ENCODE data around the gene ECHDC3. TPM values are rescaled to one million over a fixed set of nuclear protein-coding genes. Genes with fewer than 3 reads are reported as not detected.
"Not testable (repeated sequence)": the region's sequence is repeated elsewhere in the genome, so short reads cannot be mapped to it uniquely, and the experiment has no call there.

The ECHDC3 gene
- total RNA-seq, 1 experiment from 2014 or later = 30.1 TPM

DNA sequence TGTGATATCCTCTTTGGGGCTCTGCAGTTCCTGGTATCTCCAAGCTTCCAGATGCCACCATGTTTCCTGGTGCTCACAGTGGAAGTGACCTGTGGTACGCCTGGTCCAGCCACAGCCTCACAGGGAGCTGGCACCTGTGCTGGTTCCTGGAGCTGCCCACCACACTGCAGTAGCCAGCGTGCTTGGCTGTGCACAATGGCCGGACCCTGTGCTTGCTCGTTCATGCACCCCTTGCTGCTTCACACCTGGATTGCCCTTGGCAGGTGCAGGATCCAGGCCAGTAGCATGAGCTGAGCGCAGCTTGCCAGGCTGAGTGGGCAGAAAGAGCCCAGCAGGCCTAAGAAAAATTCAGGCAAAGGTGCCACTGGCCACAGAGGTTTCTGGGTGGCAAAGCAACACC lies 11.4 kb upstream of the ECHDC3 start:
- ChIA-PET CTCF (no interaction called here), POLR2A (no interaction called here)
- Histone ChIP-seq H3K36me3 (ENCODE audit: control insufficient read depth, insufficient read depth, low read length) (no peaks in the 10 kb centered on the region), H3K27me3 (replicated peaks; ENCODE audit: control insufficient read depth, insufficient read depth, low read length) (no peaks in the 10 kb centered on the region), H3K4me1 (no peaks in the 10 kb centered on the region), H3K9me3 (peaks cover 14% of the 10 kb centered on the region), H3K4me3 (ENCODE audit: low read depth, low read length) (no peak overlapping the region)
- Mint-ChIP-seq H3K9me3 (ENCODE audit: unreplicated experiment) (peaks cover 18% of the 10 kb centered on the region), H3K27ac (ENCODE audit: unreplicated experiment) (no peak overlapping the region), H3K27me3 (ENCODE audit: insufficient read depth, unreplicated experiment) (no peaks in the 10 kb centered on the region), H3K4me1 (ENCODE audit: low read depth, unreplicated experiment) (no peaks in the 10 kb centered on the region), H3K36me3 (ENCODE audit: insufficient read depth, unreplicated experiment) (no peaks in the 10 kb centered on the region), H3K4me3 (ENCODE audit: unreplicated experiment) (no peak overlapping the region)
- intact Hi-C loops (cut with micrococcal nuclease; ENCODE audit: unreplicated experiment) = no loop called here
- peak in 1 of 2 experiments; percentile 22 for DNase-seq
- no peak for TF ChIP-seq CTCF (IDR thresholded peaks at IDR 0.05; ENCODE audit: insufficient read depth in 1 of 2, low read depth in 1 of 2, low read length in 1 of 2, severe bottlenecking in 1 of 2, unreplicated experiment in 1 of 2)
- no TSS peak for BruUV-seq (replicated peaks)

GRCh38 chr10:11736767-11737166 lies 5.4 kb upstream of the ECHDC3 start:
- intact Hi-C loops (cut with micrococcal nuclease; ENCODE audit: unreplicated experiment); H3K9me3 Mint-ChIP-seq (ENCODE audit: unreplicated experiment); DNase-seq; H3K27ac Mint-ChIP-seq (ENCODE audit: unreplicated experiment); H3K4me3 Mint-ChIP-seq (ENCODE audit: unreplicated experiment); H3K9me3 ChIP-seq; H3K36me3 ChIP-seq (ENCODE audit: control insufficient read depth, insufficient read depth, low read length); H3K27me3 ChIP-seq (replicated peaks; ENCODE audit: control insufficient read depth, insufficient read depth, low read length); CTCF ChIA-PET; H3K4me1 ChIP-seq; POLR2A ChIA-PET; H3K4me3 ChIP-seq (ENCODE audit: low read depth, low read length); H3K27me3 Mint-ChIP-seq (ENCODE audit: insufficient read depth, unreplicated experiment); H3K36me3 Mint-ChIP-seq (ENCODE audit: insufficient read depth, unreplicated experiment); BruUV-seq (replicated peaks): not testable (repeated sequence)
- H3K4me1 Mint-ChIP-seq (ENCODE audit: low read depth, unreplicated experiment) = peaks cover 14% of the 10 kb centered on the region

DNA sequence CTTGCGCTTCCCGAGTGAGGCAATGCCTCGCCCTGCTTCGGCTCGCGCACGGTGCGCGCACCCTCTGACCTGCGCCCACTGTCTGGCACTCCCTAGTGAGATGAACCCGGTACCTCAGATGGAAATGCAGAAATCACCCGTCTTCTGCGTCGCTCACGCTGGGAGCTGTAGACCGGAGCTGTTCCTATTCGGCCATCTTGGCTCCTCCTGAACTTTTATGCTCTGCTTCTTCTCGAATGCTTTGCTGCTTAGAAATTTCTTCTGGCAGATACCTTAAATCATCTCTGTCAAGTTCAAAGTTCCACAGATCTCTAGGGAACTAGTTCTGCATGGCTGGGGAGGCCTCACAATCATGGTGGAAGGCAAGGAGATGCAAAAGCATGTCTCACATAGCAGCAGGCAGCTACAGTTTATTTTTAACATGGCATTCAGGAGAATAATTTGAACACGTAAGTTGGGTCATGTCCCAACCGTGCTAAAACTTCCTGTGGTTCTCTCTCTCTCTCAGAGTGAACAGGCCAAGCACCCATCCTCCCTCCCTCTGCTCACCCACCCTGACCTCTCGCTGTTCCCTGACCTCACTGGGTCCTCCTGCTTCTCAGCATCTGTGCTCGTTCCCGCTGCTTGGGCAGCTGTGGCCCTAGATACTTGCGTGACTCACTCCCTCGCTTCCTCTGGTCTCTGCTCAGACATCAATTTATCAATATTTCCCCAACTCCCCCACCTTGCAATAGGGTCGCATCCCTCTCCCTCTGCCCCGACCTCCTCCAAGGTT lies 4.7 kb upstream of the ECHDC3 start:
- H3K4me1 ChIP-seq; H3K36me3 ChIP-seq (ENCODE audit: control insufficient read depth, insufficient read depth, low read length); H3K36me3 Mint-ChIP-seq (ENCODE audit: insufficient read depth, unreplicated experiment); H3K9me3 Mint-ChIP-seq (ENCODE audit: unreplicated experiment); H3K9me3 ChIP-seq; H3K27me3 ChIP-seq (replicated peaks; ENCODE audit: control insufficient read depth, insufficient read depth, low read length); CTCF ChIA-PET; POLR2A ChIA-PET; intact Hi-C loops (cut with micrococcal nuclease; ENCODE audit: unreplicated experiment); H3K27me3 Mint-ChIP-seq (ENCODE audit: insufficient read depth, unreplicated experiment): not testable (repeated sequence)
- H3K4me3 Mint-ChIP-seq (ENCODE audit: unreplicated experiment) = peak overlapping the region; percentile 88
- BruUV-seq (replicated peaks) = TSS peak; percentile 59
- peak; percentile 31 to 33 for DNase-seq
- peak overlapping the region; percentile 33 for H3K4me3 ChIP-seq (ENCODE audit: low read depth, low read length)
- peak overlapping the region; percentile 67 for H3K27ac Mint-ChIP-seq (ENCODE audit: unreplicated experiment)
- peaks cover 15% of the 10 kb centered on the region for H3K4me1 Mint-ChIP-seq (ENCODE audit: low read depth, unreplicated experiment)

GRCh38 chr10:11740907-11741306 lies 1.3 kb upstream of the ECHDC3 start:
- Mint-ChIP-seq H3K27me3 (ENCODE audit: insufficient read depth, unreplicated experiment) (no peaks in the 10 kb centered on the region), H3K4me1 (ENCODE audit: low read depth, unreplicated experiment) (peaks cover 22% of the 10 kb centered on the region), H3K36me3 (ENCODE audit: insufficient read depth, unreplicated experiment) (peaks cover 9% of the 10 kb centered on the region), H3K4me3 (ENCODE audit: unreplicated experiment) (peak overlapping the region; percentile 7), H3K9me3 (ENCODE audit: unreplicated experiment) (no peaks in the 10 kb centered on the region), H3K27ac (ENCODE audit: unreplicated experiment) (no peak overlapping the region)
- H3K4me3 ChIP-seq (ENCODE audit: low read depth, low read length) = no peak overlapping the region
- H3K27me3 ChIP-seq (replicated peaks; ENCODE audit: control insufficient read depth, insufficient read depth, low read length) = no peaks in the 10 kb centered on the region
- no peak for TF ChIP-seq CTCF (IDR thresholded peaks at IDR 0.05; ENCODE audit: insufficient read depth in 1 of 2, low read depth in 1 of 2, low read length in 1 of 2, severe bottlenecking in 1 of 2, unreplicated experiment in 1 of 2)
- no peak for DNase-seq
- no peaks in the 10 kb centered on the region for H3K9me3 ChIP-seq
- CTCF ChIA-PET = no interaction called here
- POLR2A ChIA-PET = no interaction called here
- H3K36me3 ChIP-seq (ENCODE audit: control insufficient read depth, insufficient read depth, low read length) = no peaks in the 10 kb centered on the region; the same call in 1 of the 2 replicates
- H3K4me1 ChIP-seq = peaks cover 6% of the 10 kb centered on the region
- BruUV-seq (replicated peaks) = no TSS peak
- intact Hi-C loops (cut with micrococcal nuclease; ENCODE audit: unreplicated experiment) = no loop called here
